NCI-H2196 (cell line): ENCODE results near the gene OR9A2.

Experiments used
- DNase-seq: peaks from one replicate; lab custom pipeline; 2025; ENCODE audit not compliant: unreplicated experiment; lab: John Stamatoyannopoulos, UW

Gene OR9A2

GRCh38 chr7:143027032-143027431 lies at the start of gene OR9A2:
TSS of gene OR9A2 (minus strand) at chr7:143027132. CDS start at chr7:143027132, 0 bp downstream.
- DNase-seq = no peak

- no peak for DNase-seq
Measured at GRCh38 chr7:143074141-143074540, 47.2 kb upstream of the OR9A2 start.

GRCh38 chr7:143073556-143073955 lies 46.6 kb upstream of the OR9A2 start:
- no peak for DNase-seq

GRCh38 chr7:143069912-143070500 lies 43.1 kb upstream of the OR9A2 start:
- DNase-seq = no peak

- DNase-seq = no peak
Measured at GRCh38 chr7:143068446-143068845, 41.5 kb upstream of the OR9A2 start.

- no peak for DNase-seq
Measured at GRCh38 chr7:143063741-143064140, 36.8 kb upstream of the OR9A2 start.

- no peak for DNase-seq
Measured at GRCh38 chr7:143055754-143056153, 28.8 kb upstream of the OR9A2 start.

GRCh38 chr7:143054621-143055020 lies 27.7 kb upstream of the OR9A2 start:
- no peak for DNase-seq

GRCh38 chr7:143052041-143052440 lies 25.1 kb upstream of the OR9A2 start, which contains the start of gene OR6V1:
TSS of gene OR6V1 (plus strand) at chr7:143052341. CDS start at chr7:143052341, 0 bp downstream.
- no peak for DNase-seq

GRCh38 chr7:143050931-143051330 lies 24.0 kb upstream of the OR9A2 start:
- no peak for DNase-seq

- no peak for DNase-seq
Measured at GRCh38 chr7:143049362-143049761, 22.4 kb upstream of the OR9A2 start.

GRCh38 chr7:143048827-143049226 lies 21.9 kb upstream of the OR9A2 start:
- no peak for DNase-seq

GRCh38 chr7:143047326-143047725 lies 20.4 kb upstream of the OR9A2 start:
- DNase-seq = no peak

- DNase-seq = no peak
Measured at GRCh38 chr7:143046426-143046851, 19.5 kb upstream of the OR9A2 start.

GRCh38 chr7:143043391-143043790 lies 16.5 kb upstream of the OR9A2 start:
- DNase-seq = no peak

- DNase-seq = no peak
Measured at GRCh38 chr7:143042790-143043271, 15.9 kb upstream of the OR9A2 start.

- no peak for DNase-seq
Measured at GRCh38 chr7:143042159-143042789, 15.3 kb upstream of the OR9A2 start.

- DNase-seq = no peak
Measured at GRCh38 chr7:143041346-143041745, 14.4 kb upstream of the OR9A2 start.

GRCh38 chr7:143040209-143040715 lies 13.3 kb upstream of the OR9A2 start:
- DNase-seq = no peak

GRCh38 chr7:143038635-143039034 lies 11.7 kb upstream of the OR9A2 start:
- DNase-seq = no peak

GRCh38 chr7:143027683-143028082 lies 751 bp upstream of the OR9A2 start:
- no peak for DNase-seq

GRCh38 chr7:143025371-143025770 lies 1.6 kb downstream of the OR9A2 start:
- no peak for DNase-seq
